HS-5 (cell line): Measurements from ENCODE around the gene TMEM117.
"Not testable (repeated sequence)": the region's sequence is repeated elsewhere in the genome, so short reads cannot be mapped to it uniquely, and the experiment has no call there.

Source experiments
- DNase-seq: peaks from one replicate; pipeline ENCODE4 v3.0.0-alpha.2; 2012; ENCODE audit warnings: low read depth

TMEM117 gene

DNA sequence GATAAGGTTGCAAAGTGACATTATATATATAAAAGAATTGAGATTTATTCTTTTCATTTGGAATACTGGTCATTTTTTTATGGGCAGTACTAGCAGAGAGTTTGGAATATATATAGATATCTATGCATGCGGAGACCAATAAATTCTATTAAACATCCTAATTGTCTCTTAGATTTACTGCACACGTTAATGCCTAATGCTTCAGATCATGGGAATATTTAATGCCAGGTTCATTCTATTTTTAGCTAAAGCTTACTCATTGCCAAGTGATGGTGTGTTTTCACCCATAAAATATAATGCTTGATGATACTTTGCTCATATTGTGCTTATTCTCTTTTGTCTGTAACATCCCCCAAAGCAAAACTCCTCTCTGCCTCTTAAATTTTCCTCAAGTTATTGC lies 264.4 kb downstream of the TMEM117 start:
- no peak for DNase-seq

DNA sequence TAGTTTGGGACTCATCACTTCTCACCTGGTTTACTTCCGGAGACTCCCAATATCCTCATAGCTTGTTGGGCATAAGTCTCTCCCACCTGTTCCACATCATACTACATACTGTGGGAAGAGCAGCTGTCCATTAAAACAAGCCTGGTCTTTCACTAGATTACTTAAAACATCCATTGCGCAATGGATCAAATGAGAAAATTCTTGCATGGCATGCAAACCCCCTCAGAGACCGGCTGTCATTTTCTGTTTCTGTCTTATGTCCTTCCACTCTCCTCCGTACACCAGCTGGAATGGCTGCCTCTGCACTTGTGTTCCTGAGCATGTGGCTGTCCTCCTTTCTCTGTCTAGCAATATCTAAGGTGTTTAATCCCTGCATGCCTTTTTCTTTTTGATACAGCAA lies 265.6 kb downstream of the TMEM117 start:
- no peak for DNase-seq

DNA sequence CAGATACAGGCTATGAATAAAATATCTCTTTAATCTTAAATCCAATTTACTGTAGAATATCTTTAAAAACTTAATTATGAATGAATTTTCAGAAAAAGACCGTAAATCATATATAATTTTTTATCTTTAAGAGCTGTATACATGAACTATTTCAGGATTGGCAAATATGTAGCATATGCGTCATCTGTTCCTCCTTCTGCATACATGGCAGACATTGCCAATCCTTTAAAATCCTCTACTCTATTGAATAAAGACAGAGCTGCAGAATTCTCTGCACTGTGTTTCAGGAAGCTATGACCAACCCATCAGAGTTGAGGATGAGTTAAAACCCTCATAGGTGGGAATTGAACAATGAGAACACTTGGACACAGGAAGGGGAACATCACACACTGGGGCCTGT lies 279.0 kb downstream of the TMEM117 start:
- no peak for DNase-seq

DNA sequence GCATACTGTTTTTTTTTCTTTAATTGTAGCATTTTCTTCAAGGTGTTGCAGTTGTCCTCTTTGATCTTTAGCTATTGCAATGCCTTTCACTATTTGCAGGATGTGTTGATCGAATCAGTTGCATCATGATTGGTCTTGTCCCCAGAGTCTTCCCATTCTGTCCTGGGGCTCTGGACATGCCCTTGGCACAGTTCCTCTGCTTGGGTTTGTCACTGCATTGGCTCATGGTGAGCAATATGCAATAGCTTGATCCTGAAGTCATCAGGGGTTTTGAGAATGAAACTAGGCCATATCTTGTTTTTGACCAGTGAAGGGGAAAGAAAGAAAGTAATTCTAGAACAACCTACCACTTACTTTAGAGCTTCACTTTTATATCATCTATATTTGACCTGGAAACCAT lies 281.5 kb downstream of the TMEM117 start:
- DNase-seq: peak; percentile 3

DNA sequence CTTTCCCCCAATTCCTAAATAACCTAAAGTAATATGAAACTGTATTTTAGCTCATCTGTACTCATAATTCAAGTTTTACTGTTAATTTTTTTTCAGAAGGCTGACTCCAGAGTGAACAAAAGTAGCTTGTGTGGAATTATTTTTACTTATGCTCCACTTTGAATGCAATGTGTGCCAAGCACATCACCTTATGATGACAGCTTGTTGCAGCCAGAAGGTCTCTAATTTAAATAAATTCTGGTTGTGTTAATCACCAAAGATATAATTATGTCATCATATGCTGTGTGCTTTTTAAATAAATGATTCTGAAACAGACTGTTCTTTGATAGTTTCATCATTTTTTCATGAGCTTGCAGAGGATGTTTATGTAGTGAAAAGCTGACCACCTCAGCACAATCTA lies 283.1 kb downstream of the TMEM117 start:
- DNase-seq: no peak

DNA sequence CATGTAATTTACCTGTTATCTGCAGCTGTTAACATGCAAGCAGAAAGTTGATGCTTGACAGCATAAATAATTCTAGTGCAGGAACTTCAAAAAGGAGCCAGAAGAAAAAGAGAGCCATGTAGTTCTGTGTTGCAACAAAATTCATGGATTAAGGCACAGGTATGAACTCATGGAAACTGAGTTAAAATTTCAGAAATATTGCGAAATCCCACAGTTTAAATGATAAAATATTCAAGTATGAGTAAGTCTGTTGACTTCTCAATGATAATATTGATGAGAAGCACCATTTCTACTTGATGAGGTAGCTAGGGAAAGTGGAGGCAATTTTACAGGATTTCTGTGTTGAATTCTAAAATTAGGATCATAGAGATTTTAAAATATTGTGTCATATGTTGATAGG lies 290.9 kb downstream of the TMEM117 start:
- DNase-seq: no peak

DNA sequence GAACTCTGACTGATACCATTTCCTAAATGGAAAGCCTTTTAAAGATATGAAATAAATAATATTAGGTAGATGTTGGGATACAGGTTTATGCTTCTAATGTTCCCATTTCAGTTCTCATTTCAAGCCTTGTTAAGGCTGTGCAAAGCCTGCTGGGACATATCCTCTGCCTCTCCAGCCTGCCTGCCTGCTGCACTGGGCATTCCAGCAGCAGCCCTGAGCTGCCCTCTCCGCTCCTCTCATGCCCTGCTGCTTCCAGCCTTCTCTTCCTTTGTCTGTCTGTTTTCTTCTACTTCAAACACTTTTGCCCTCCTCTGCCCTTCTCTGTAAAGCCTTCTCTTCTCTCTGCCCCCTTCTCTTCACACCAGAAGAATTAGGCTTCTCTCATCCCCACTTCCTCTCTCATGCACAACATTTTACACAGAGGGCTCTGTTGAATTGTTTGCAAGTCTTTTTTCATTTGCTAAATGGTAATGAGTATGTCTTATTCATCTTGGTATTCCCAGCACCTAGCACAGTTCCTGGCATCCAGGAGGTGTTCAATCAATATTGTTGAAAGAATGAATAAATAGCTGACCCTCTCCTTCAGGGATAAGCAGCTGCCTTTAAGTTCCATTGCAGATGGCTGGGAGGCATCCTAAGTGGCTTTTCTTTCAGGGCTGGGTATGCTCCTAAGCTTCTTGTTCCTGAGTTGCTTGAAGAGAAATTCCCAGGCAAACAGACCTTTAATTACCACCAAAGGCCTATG lies 292.3 kb downstream of the TMEM117 start:
- no peak for DNase-seq

DNA sequence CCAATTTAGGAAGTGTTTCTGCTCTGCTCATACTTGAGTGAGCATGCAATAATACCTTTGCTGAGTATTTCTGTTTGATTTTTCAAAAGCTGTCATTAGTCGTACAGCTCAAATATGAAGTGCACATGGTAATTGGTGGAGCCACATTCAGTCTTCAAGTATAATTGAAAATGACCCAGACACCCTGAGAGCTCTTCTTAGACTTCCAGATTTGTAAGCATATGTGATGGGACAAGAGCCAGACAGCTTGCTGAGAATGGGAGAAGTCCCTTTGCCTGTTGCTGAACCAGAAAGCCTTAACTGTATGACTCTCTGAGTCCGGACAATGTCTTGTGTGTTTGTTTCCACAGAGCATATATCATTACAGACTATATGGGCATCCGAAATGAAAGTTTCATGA lies 307.3 kb downstream of the TMEM117 start:
- no peak for DNase-seq

DNA sequence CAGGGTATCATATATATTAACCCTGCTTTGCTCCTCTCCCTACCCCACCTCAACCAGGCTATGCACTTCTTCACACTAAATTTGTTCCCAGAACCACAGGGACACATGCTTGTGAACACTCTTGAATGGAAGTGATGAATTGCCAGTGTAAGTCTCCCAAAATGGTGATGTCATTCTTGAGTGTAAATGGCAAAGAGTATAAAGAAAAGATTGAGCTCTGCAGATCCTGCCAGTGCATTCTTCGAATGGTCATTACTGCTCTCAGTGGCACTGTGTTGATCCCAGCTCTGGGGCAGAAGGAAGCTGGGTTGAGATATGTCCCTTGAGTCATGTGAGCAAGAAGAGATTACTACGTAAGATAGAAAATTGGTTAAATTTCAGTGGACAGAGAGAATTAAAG lies 313.1 kb downstream of the TMEM117 start:
- no peak for DNase-seq

DNA sequence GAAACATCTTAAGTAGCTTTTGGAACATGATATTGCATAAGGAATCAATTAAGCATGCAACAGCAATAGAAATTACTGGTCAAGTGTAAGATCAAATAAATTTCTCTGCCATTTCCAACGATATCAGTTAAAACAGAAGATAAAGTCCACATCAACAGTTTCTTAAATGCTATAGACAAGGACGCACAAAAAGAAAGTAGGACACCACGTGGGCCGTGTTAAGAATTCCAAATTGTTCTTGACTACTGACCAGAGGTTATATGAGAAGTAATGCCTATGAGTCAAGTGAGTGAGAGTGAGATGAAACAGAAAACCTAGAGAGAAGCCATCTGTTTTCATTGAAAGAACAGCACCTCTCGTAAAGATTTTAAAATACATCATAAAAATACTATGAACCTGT lies 318.2 kb downstream of the TMEM117 start:
- DNase-seq: no peak

DNA sequence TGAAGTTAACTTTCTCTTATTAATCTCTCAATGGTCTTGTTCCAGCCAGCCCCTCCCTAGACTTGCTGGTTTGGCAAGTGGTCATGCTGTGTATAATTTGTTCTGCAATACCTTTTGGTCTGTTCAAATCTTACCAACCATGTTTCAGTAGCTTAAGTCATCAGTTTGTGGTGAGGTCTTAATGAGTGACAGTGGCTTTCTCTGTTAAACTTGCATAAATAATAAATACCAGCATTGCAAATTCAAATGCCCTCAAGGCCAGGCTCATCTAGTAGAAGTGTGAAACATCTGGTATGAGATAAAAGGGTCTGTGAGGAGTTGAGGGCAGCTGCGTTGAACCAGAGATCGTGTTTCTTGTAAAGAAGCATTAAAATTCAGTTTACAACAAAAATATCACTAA lies 319.5 kb downstream of the TMEM117 start:
- DNase-seq: no peak

DNA sequence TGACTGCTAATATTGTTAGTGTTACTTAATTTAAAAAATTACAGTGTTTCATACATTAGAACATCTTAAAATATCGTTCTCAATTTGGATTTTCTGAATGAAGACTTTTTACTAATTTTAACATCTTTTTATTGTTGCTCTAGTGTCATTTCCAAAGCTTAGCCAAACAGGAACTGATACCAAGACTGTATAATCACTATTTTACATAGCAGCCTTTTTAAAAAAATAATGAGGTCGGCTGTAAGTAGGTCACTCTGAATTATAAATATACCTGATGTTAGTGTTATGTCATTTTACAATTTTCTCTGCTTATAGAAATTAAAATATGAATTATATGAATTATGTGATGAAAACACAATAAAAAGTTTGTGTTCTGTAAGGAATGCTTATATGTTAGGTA lies 321.5 kb downstream of the TMEM117 start:
- no peak for DNase-seq

DNA sequence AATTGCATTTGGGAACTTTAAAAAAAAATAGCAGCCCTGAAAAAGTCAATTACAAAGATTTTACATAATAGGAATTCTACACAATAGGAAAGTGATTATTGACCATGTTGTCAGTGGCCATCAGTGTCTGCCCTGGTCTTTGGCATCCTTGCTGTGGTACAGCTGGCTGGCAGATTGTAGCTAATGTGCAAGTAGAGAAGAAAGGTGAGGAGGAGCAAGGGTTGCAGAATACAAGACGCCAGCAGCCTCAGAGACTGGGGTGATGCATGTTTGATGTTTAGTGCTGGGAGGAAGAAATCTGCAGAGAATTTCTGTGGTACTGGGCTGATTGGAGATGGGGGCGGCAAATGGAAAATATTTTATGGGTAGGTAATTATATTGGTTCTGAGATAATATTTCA lies 322.9 kb downstream of the TMEM117 start:
- DNase-seq: no peak

DNA sequence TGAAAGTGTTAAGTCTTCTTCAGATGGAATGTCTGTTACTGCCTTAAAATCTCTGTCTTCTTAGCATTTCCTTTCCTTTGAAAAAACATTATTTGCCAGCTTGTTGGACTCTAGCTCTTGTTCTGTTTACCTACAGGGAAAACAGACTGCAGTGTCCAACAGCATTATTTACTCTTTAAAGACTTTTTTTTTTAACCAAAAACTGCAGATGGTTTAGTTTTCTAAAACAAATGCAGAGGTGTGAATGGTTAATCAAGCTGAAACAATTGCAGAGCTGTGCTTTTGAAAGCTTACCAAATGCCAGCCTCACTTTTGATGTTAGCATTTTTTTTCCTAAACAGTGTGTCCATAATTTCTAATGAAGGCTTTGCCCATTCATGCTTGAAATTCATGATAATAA lies 323.3 kb downstream of the TMEM117 start:
- no peak for DNase-seq

DNA sequence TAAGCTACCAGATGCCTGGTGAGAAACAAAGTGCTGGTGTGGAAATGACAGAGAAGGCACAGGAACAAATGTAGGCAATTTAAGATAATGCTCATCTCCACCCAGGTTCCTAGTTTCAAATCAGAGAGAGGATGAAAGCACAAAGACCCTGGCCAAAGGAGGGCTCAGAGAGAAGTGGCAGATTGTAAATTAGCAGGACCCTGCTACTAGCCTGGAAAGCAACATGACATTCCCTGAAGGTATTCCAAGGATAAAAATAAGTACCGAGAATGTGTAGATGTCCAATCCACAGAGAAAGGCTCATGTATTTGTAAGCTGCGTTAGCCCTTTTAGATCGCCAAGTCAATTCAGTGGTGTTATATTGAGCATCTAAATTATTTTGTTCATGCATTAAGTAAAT lies 324.0 kb downstream of the TMEM117 start:
- DNase-seq: no peak

DNA sequence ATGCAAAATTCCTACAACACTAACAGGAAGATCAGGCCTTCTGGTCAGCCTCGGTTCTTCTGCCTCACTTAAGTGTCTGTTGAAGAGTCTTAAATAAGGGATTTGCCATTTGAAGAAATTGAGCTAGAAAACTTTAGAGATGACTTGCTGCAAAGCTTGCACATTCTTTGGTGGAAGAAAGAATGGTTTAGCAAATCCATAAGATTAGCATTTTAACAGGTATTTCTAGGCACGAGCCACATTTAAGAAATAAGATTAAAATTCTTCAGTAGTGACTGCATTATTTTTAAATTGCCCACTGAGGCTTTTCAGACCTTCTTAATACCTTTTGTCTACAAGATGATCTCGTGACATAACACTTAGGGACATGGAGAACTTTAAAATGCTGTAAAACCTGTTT lies 327.1 kb downstream of the TMEM117 start:
- no peak for DNase-seq

DNA sequence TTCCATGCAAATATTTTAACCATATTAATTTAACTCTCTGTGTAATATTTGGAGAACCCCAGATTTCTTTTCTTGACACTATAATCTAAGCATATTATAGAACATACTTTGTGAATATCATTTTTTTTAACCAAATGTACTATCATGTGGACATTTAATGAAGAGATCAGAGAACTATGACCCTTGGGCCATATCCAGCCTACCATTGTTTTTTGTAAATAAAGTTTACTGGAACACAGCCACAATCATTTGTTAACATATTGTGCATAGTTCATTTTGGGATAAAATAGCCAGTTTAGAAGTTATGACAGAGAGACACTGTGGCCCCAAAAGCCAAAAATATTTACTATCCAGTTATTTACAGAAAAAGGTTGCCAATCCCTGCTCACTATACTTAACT lies 338.2 kb downstream of the TMEM117 start:
- DNase-seq: no peak

DNA sequence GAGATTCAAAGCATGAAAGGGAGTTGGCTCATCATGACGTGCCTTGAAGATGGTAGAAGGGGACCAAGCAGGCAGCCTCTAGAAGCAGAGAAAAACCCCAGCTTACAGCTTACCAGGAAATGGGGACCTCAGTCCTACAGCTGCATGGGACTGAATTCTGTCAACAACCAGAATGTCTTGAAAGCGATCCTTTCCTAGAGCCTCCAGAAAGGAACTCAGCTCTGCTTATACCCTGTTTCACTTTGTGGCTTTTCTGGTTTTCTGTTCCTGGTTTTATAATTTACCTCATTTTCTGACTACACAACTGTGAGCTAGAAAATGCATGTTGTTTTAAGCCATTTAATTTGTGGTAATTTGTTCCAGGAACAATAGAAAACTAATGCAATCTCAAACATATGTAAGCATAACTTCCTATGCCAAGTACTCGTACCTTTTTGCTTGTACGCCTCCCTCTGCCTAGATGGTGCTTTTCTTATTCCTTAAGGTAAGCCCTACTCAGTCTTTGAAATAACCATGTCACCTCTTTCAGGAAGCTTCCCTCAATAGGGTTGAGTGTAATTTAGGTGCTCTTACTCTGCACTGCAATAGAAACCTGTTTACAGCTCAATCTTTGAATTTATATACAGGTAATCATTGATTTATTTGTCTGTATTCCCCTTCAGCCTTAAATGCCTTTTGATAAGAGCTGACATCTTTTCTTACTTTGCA lies 348.8 kb downstream of the TMEM117 start:
- no peak for DNase-seq

DNA sequence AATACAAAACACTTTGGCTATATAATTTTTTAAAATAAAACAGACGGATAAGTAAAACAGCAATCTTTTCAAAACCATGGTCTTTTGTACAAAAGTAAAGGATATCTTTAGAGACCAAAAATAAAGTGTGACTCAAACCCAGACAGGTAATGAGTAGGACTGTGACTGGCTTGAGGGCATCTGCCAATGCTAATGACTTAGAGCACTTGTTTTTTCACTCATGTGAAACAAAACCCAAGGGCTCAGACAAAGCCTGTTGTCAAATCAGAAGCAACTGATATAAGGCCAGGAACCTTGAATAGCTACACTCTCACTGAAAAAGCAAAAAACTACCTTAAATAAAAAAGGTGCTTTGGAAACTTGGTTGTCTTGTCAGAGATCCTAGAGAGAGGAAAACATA lies 357.4 kb downstream of the TMEM117 start:
- no peak for DNase-seq

DNA sequence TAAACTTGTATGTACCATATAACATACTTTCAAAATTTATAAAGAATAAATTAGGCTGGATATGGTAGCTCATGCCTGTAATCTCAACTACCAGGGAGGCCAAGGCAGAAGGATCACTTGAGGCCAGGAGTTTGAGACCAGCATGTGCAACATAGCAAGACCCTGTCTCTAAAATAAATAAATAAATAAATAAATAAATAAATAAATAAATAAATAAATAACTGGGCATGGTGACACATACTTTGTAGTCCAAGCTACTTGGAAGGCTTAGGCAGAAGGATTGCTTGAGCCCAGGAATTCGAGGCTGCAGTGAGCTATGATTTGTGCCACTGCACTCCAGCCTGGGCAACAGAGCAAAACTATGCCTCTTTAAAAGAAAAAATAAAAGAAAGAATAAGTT lies 359.8 kb downstream of the TMEM117 start:
- not testable (repeated sequence) for DNase-seq

DNA sequence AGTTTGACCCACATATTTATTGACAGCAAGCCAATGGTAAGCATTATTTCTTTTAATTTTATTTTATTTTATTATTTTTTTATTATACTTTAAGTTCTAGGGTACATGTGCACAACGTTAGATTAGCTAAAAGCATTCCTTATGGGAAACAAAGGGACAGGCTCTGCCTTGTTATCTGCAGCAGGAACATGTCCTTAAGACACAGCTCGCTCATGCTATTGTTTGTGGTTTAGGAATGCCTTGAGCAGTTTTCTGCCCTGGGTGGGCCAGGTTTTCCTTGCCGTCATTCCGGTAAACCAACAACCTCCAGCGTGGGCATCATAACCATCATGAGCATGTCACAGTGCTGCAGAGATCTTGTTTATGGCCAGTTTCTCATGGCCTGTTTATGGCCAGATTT lies 370.2 kb downstream of the TMEM117 start:
- DNase-seq: no peak

DNA sequence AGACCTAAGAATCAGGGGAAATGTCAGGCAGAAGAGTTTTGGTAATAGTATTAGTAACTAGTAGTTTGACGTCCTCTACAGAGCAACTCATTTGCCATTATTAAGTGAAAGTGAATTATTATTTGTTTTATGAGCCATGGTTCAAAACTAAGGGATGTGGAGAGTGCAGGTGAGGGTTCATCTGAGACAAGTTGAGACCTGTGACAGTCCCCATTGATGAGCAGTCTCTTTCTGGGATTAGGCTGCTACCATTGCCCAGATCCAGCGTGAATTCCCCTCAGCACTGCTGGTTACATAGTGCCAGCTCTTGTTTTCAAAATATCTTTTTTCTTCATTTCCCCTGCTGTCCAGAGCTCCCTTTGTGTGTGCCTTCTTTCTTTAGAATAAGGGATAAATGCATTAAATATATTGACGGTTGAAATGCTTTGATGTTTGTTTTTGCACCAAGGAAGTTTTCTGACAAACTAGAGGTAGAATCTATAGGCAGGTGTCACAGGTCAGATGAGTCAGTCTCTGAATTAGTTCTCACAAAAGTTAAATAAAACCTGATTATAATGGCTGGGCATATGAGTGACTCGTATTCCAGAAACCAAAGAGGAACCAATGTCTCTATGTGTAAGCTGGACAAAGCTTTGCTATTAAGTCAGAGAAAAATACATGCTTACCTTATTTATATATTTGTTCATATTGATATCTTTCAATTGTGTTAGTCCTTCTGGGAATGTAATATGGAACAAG lies 381.4 kb downstream of the TMEM117 start:
- no peak for DNase-seq

DNA sequence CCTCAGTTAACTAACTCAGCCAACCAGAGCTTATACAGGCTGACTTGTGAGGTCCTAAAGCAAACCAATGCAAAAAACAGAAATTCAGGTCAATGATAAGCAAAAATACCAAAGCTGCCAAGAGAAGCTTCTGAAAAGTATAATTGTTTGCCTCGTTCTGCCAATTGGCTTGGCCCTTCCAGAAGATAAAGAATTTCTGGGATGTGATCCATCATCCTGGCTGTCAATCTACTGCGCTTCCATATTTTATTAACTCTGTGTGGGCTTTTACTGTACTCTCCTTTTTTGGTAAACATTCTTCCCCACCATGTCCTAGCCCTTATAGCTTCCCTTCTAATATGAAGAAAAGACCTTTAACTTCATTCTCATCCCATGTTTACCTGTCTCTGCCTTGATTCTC lies 387.9 kb downstream of the TMEM117 start:
- DNase-seq: no peak
